Heart right ventricle (tissue), 16 donors: ENCODE measurements around the gene NLGN2. TPM values are rescaled to one million over a fixed set of nuclear protein-coding genes. Genes with fewer than 3 reads are reported as not detected.

Experiments used
- ATAC-seq, 8 donors: fragments of 200-7000 bp; cut with Tn5 transposase; one replicate each; pipeline ENCODE4 v1.9.1; 2020; ENCODE audit warnings: mild to moderate bottlenecking in 8 of 8, moderate library complexity in 8 of 8, moderate number of reproducible peaks in 1 of 8
- DNase-seq, 2 donors: peaks; one replicate each; pipeline ENCODE4 v3.0.0-alpha.2; 2020
- H3K27ac ChIP-seq, 10 donors: fragments of 200-600 bp; sonication (generic) in 2 of 10; one replicate each; pipeline versions ENCODE4 v1.5.0 to v1.8.0; 2020 to 2022; ENCODE audit warnings: mild to moderate bottlenecking in 3 of 10
- H3K27me3 ChIP-seq, 7 donors: fragments of 200-600 bp; one replicate each; pipeline ENCODE4 v1.8.0; 2021 to 2022; ENCODE audit warnings: mild to moderate bottlenecking in 2 of 7
- H3K36me3 ChIP-seq, 9 donors: fragments of 200-600 bp; sonication (generic) in 1 of 9; one replicate each; pipeline versions ENCODE4 v1.5.0 to v1.8.0; 2020 to 2022; ENCODE audit warnings: mild to moderate bottlenecking in 2 of 9
- H3K4me1 ChIP-seq, 9 donors: fragments of 200-600 bp; sonication (generic) in 1 of 9; one replicate each; pipeline versions ENCODE4 v1.5.0 to v1.8.0; 2020 to 2022; ENCODE audit warnings: mild to moderate bottlenecking in 4 of 9
- H3K4me3 ChIP-seq, 10 donors: fragments of 200-600 bp; sonication (generic) in 2 of 10; one replicate each; pipeline versions ENCODE4 v1.5.0 to v1.8.0; 2020 to 2022; ENCODE audit warnings: mild to moderate bottlenecking in 7 of 10, moderate library complexity in 2 of 10
- H3K9me3 ChIP-seq, 11 donors: fragments of 200-600 bp in 10 of 11; sonication (generic) in 2 of 11; one replicate each; pipeline versions ENCODE4 v1.5.0 to v1.8.0; 2013 to 2022; ENCODE audit warnings: mild to moderate bottlenecking in 2 of 11, control low read depth in 1 of 11, moderate library complexity in 1 of 11
- CTCF ChIP-seq, 9 donors: fragments of 200-600 bp; sonication (generic) in 2 of 9; IDR thresholded peaks; one replicate each; pipeline versions ENCODE4 v1.5.0 to v1.8.0; 2021 to 2022; ENCODE audit warnings: antibody characterized with exemption in 9 of 9, mild to moderate bottlenecking in 5 of 9, moderate library complexity in 1 of 9
- WGBS, 2 donors: extraction: QIAGEN DNeasy Blood & Tissue Kit; methylation state at CpG; one replicate each; pipeline ENCODE4 v1.1.7; 2013; ENCODE audit warnings: inconsistent platforms in 1 of 2; 5-methylcytosine and 5-hydroxymethylcytosine counted together
- intact Hi-C, 10 donors: fragments of 100-400 bp; cut with DNase I; formaldehyde crosslinking; loops; one replicate each; pipeline versions ENCODE4 v1.11.1 to v1.14.2; 2022
- polyA plus RNA-seq, 2 donors: library from polyadenylated mRNA; stranded (reverse); fragments of 200-250 nt; gene quantifications; one replicate each; pipeline ENCODE4 v1.2.3, GENCODE V29; 2013
- total RNA-seq, 10 donors: library from RNA; stranded (reverse); fragmentation: NEBNext Ultra II Directional in 3 of 10; extraction: Animal tissue kit (Norgen Biotek cat#: 25700) in 3 of 10; gene quantifications; one replicate each; pipeline versions ENCODE4 v1.2.1 to v1.2.4, GENCODE V29; 2021 to 2023
- donor health status: Arrhythmogenic right ventricular cardiomyopathy.
- donor health status: ischemic (EF 13 %, LVEDD 7.1; RV severe dilation, severe dysfunction).
- donor health status: healthy with polysubstance abuse.
- donor health status: DM: no; HTN: yes; CAD: no.
- donor health status: DM: no; HTN: no; CAD: no.
- donor health status: ischemic (EF 25% LVEDD 6.9; RV normal size, moderate dysfunction).
- donor health status: ischemic (EF 25% LVEDD 5.7; RV mildly dilated, moderate dysfunction).
- donor health status: healthy.
- donor health status: DM: yes; HTN: yes; CAD: no.
- donor health status: Ischemic cardiomyopathy.
- donor health status: ischemic (EF 35%, LVEDD 5.7; RV mildly dilated, moderate dysfunction).
- donor health status: nonischemic (EF 11% LVEDD 7.7; RV severe dilation, severe dysfunction).
- donor health status: DM: yes; HTN: yes; CAD: no.
- donor health status: PGD.
- donor health status: ischemic (EF 29% LVEDD 5.4; RV normal size, mild dysfunction).
- donor health status: nonischemic (EF 23%, LVEDD 6.1; RV moderate dilation, normal function).

NLGN2 gene
- total and polyA plus RNA-seq, 12 donors: 3.6 to 15.8 (median 7.1) TPM

DNA sequence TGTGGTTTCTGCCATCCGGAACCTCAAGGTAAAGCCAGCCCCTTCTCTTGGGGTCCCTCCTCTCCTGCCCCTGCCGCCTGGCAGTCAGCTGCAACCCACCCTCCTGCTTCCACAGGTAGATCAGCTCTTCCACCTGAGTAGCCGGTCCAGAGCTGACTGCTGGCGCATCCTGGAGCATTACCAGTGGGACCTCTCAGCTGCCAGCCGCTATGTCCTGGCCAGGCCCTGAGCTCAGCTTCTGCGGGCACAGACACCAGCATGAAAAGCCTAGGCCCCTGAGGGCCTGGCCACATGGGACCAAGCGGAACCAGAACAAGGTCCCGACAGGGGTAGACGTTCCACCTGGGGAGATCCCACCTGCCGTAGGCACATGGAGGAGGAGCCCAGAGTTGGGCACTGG, 18.8 kb upstream of the NLGN2 start:
- H3K4me3 ChIP-seq: no peak overlapping the region
- no peak overlapping the region for H3K27ac ChIP-seq
- H3K27me3 ChIP-seq: peaks cover 0 to 9% (median 0%) of the 10 kb centered on the region in 7 donors
- intact Hi-C loops: no loop called here
- WGBS, 2 donors: 95% methylated on average over 9 to 10 of the region's 10 CpGs
- H3K4me1 ChIP-seq: peaks cover 1 to 31% (median 17%) of the 10 kb centered on the region in 9 donors
- TF ChIP-seq CTCF (IDR thresholded peaks at IDR 0.05): no peak
- H3K36me3 ChIP-seq: peaks cover 0 to 60% (median 10%) of the 10 kb centered on the region in 9 donors
- no peaks in the 10 kb centered on the region for H3K9me3 ChIP-seq
- no peak for ATAC-seq
- DNase-seq: no peak

GRCh38 chr17:7389924-7390910, 17.4 kb upstream of the NLGN2 start:
- H3K9me3 ChIP-seq: no peaks in the 10 kb centered on the region
- H3K4me1 ChIP-seq: peaks cover 0 to 30% (median 18%) of the 10 kb centered on the region in 9 donors
- intact Hi-C loops: loop anchor here in 4 of 10 donors (5.0 kb wide), 2 partner anchors 33 to 38 kb away; partner anchors contain the start of genes KCTD11 (in 2 of the 4) and TMEM95 (in 2 of the 4)
- H3K4me3 ChIP-seq: no peak overlapping the region
- no peak overlapping the region for H3K27ac ChIP-seq
- ATAC-seq: no peak
- no peak for TF ChIP-seq CTCF (IDR thresholded peaks at IDR 0.05)
- WGBS, 2 donors: 86 to 87% methylated on average over 19 of the region's 19 CpGs
- peaks cover 0 to 60% (median 10%) of the 10 kb centered on the region in 9 donors for H3K36me3 ChIP-seq
- H3K27me3 ChIP-seq: no peaks in the 10 kb centered on the region
- DNase-seq: no peak

- no peaks in the 10 kb centered on the region for H3K27me3 ChIP-seq
- intact Hi-C loops: loop anchor here in 4 of 10 donors (5.0 kb wide), 2 partner anchors 34 to 39 kb away; partner anchors contain the start of genes KCTD11 (in 2 of the 4) and TMEM95 (in 2 of the 4)
These were observed 16.3 kb upstream of the NLGN2 start for GRCh38 chr17:7391307-7391706.

More at GRCh38 chr17:7391307-7391706, 16.3 kb upstream of the NLGN2 start:
- Histone ChIP-seq H3K4me3 (no peak overlapping the region), H3K36me3 (peaks cover 0 to 60% (median 10%) of the 10 kb centered on the region in 9 donors), H3K9me3 (no peaks in the 10 kb centered on the region), H3K4me1 (peaks cover 0 to 34% (median 22%) of the 10 kb centered on the region in 9 donors), H3K27ac (peak overlapping the region in 5 of 10 donors; percentile 7 to 44 (median 23))
- TF ChIP-seq CTCF (IDR thresholded peaks at IDR 0.05): no peak
- DNase-seq: no peak
- WGBS, 2 donors: 50 to 75% methylated on average over 2 of the region's 2 CpGs
- ATAC-seq: no peak
